Common myeloid progenitor, CD34-positive (primary cell): Measurements from ENCODE around the gene PATZ1.

Experiments used
- CTCF ChIA-PET: fragments of 350-600 bp; sonication (Branson Sonifier 250); formaldehyde crosslinking; loops from one replicate; lab custom pipeline; 2021; ENCODE audit warnings: antibody characterized with exemption; lab: Charles Lee
- POLR2A ChIA-PET: fragments of 350-600 bp; sonication (Branson Sonifier 250); formaldehyde crosslinking; loops from one replicate; lab custom pipeline; 2021; ENCODE audit warnings: antibody characterized with exemption; lab: Charles Lee
- DNase-seq, 3 donors: peaks; one replicate each; pipeline versions ENCODE4 v3.0.0 to v3.0.0-alpha.2; 2013
- H3K27ac ChIP-seq, 2 experiments: 1 replicate in 1 of 2; 2 replicates in 1 of 2; pipeline ENCODE4 v1.7.0; 2013; ENCODE audit warnings: inconsistent platforms in 2 of 2, low read length in 2 of 2, mild to moderate bottlenecking in 2 of 2, low read depth in 1 of 2, moderate library complexity in 1 of 2; ENCODE audit not compliant: severe bottlenecking in 2 of 2, insufficient read depth in 1 of 2, poor library complexity in 1 of 2
- H3K27me3 ChIP-seq, 5 experiments: replicated peaks in 2 of 5; 1 replicate in 3 of 5; 2 replicates in 2 of 5; pipeline versions ENCODE4 v1.6.1 to v1.7.0; 2013; ENCODE audit warnings: low read length in 4 of 5, mild to moderate bottlenecking in 2 of 5, moderate library complexity in 2 of 5, inconsistent platforms in 1 of 5; ENCODE audit not compliant: insufficient read depth in 5 of 5, control insufficient read depth in 4 of 5
- H3K36me3 ChIP-seq, 4 experiments: 1 replicate in 2 of 4; 2 replicates in 2 of 4; pipeline versions ENCODE4 v1.6.1 to v1.7.0; 2013; ENCODE audit warnings: low read length in 3 of 4, control low read depth in 1 of 4, mild to moderate bottlenecking in 1 of 4; ENCODE audit not compliant: control insufficient read depth in 4 of 4, insufficient read depth in 4 of 4
- H3K4me1 ChIP-seq, 4 experiments: 1 replicate in 3 of 4; 2 replicates in 1 of 4; pipeline versions ENCODE4 v1.6.1 to v1.7.1; 2013; ENCODE audit warnings: low read length in 3 of 4, mild to moderate bottlenecking in 3 of 4, control low read depth in 1 of 4, inconsistent platforms in 1 of 4, moderate library complexity in 1 of 4; ENCODE audit not compliant: control insufficient read depth in 4 of 4, insufficient read depth in 4 of 4; ENCODE audit errors: control extremely low read depth in 1 of 4
- H3K4me3 ChIP-seq, 7 experiments: 1 replicate in 4 of 7; 2 replicates in 3 of 7; pipeline versions ENCODE4 v1.5.1 to v1.7.0; 2013; ENCODE audit warnings: mild to moderate bottlenecking in 7 of 7, low read length in 6 of 7, moderate library complexity in 6 of 7, inconsistent platforms in 2 of 7, low read depth in 2 of 7, control low read depth in 1 of 7; ENCODE audit not compliant: insufficient read depth in 4 of 7, control insufficient read depth in 1 of 7; ENCODE audit errors: extremely low read depth in 1 of 7
- H3K9me3 ChIP-seq, 5 experiments: 1 replicate in 4 of 5; 2 replicates in 1 of 5; pipeline versions ENCODE4 v1.6.1 to v1.7.1; 2013; ENCODE audit warnings: low read length in 4 of 5, mild to moderate bottlenecking in 2 of 5, inconsistent platforms in 1 of 5, low read depth in 1 of 5, moderate library complexity in 1 of 5; ENCODE audit not compliant: control insufficient read depth in 4 of 5, insufficient read depth in 2 of 5; ENCODE audit errors: control extremely low read depth in 1 of 5
- WGBS: methylation state at CpG from one replicate; pipeline ENCODE4 v1.1.5; 2013; ENCODE audit not compliant: insufficient coverage; 5-methylcytosine and 5-hydroxymethylcytosine counted together

The PATZ1 gene

GRCh38 chr22:31344578-31345330 is 1.4 kb downstream of the PATZ1 start:
- ChIA-PET POLR2A (interaction anchor here (0.8 to 5.2 kb wide), 5 partner anchors 11 to 409 kb away, joined by 3 to 25 read pairs (median 4); partner anchors contain the start of genes DEPDC5 and DRG1), CTCF (interaction anchor here (1.2 to 2.1 kb wide), 3 partner anchors 10 to 55 kb away, joined by 3 to 8 read pairs (median 3); no protein-coding TSS in a partner anchor)
- Histone ChIP-seq H3K9me3 (no peaks in the 10 kb centered on the region), H3K4me1 (peaks cover 4 to 60% (median 56%) of the 10 kb centered on the region in 4 experiments), H3K4me3 (peak overlapping the region; percentile 43 to 87 (median 70)), H3K27ac (peak overlapping the region in 1 of 2 experiments; percentile 68), H3K36me3 (peaks cover 6 to 53% (median 20%) of the 10 kb centered on the region in 4 experiments), H3K27me3 (no peaks in the 10 kb centered on the region)
- DNase-seq = peak; percentile 16 to 45 (median 33)
- WGBS = 17% methylated on average over 35 of the region's 35 CpGs

GRCh38 chr22:31344256-31344577 is 1.9 kb downstream of the PATZ1 start:
- Histone ChIP-seq H3K9me3 (no peaks in the 10 kb centered on the region), H3K4me1 (peaks cover 4 to 60% (median 57%) of the 10 kb centered on the region in 4 experiments), H3K27me3 (no peaks in the 10 kb centered on the region), H3K36me3 (peaks cover 6 to 58% (median 22%) of the 10 kb centered on the region in 4 experiments), H3K4me3 (peak overlapping the region in 6 of 7 experiments; percentile 25 to 87 (median 71)), H3K27ac (peak overlapping the region; percentile 25 to 68)
- POLR2A ChIA-PET = interaction anchor here (1.1 to 5.2 kb wide), 4 partner anchors 11 to 409 kb away, joined by 3 to 25 read pairs (median 6); partner anchors contain the start of genes DEPDC5 and DRG1
- CTCF ChIA-PET = interaction anchor here (1.3 to 2.1 kb wide), 2 partner anchors 9 to 56 kb away, joined by 3 to 8 read pairs; no protein-coding TSS in a partner anchor
- 5% methylated on average over 12 of the region's 12 CpGs for WGBS
- peak; percentile 49 to 88 (median 79) for DNase-seq

- Histone ChIP-seq H3K4me3 (peak overlapping the region in 6 of 7 experiments; percentile 25 to 87 (median 71)), H3K36me3 (peaks cover 9 to 63% (median 25%) of the 10 kb centered on the region in 4 experiments), H3K9me3 (no peaks in the 10 kb centered on the region), H3K27ac (peak overlapping the region; percentile 25 to 68), H3K4me1 (peaks cover 4 to 60% (median 57%) of the 10 kb centered on the region in 4 experiments), H3K27me3 (no peaks in the 10 kb centered on the region)
- WGBS = 13% methylated on average over 13 of the region's 18 CpGs
- ChIA-PET POLR2A (interaction anchor here (1.1 to 5.2 kb wide), 3 partner anchors 53 to 410 kb away, joined by 3 to 25 read pairs (median 9); partner anchors contain the start of genes DEPDC5 and DRG1), CTCF (interaction anchor here (1.0 to 2.1 kb wide), 4 partner anchors 9 to 58 kb away, joined by 3 to 8 read pairs (median 3); no protein-coding TSS in a partner anchor)
- DNase-seq = no peak
These were observed 2.6 kb downstream of the PATZ1 start for GRCh38 chr22:31343235-31344191.

GRCh38 chr22:31342389-31343140 is 3.6 kb downstream of the PATZ1 start:
- Histone ChIP-seq H3K4me1 (peaks cover 4 to 57% (median 53%) of the 10 kb centered on the region in 4 experiments), H3K4me3 (peak overlapping the region in 6 of 7 experiments; percentile 29 to 87 (median 71)), H3K36me3 (peaks cover 9 to 73% (median 31%) of the 10 kb centered on the region in 4 experiments), H3K9me3 (no peaks in the 10 kb centered on the region), H3K27ac (peak overlapping the region in 1 of 2 experiments; percentile 68), H3K27me3 (no peaks in the 10 kb centered on the region)
- ChIA-PET CTCF (interaction anchor here (1.0 to 1.3 kb wide), 2 partner anchors 29 to 59 kb away, joined by 3 read pairs; no protein-coding TSS in a partner anchor), POLR2A (interaction anchor here (0.6 to 5.2 kb wide), 3 partner anchors 52 to 57 kb away, joined by 4 to 25 read pairs (median 9); partner anchors contain the start of gene DRG1)
- 66% methylated on average over 13 of the region's 16 CpGs for WGBS
- DNase-seq = peak in 2 of 3 donors; percentile 15 to 23

- ChIA-PET CTCF (no interaction called here), POLR2A (interaction anchor here (0.6 kb wide), 1 partner anchor 51 kb away, joined by 4 read pairs; no protein-coding TSS in a partner anchor)
- Histone ChIP-seq H3K36me3 (peaks cover 9 to 76% (median 38%) of the 10 kb centered on the region in 4 experiments), H3K4me3 (no peak overlapping the region), H3K27me3 (no peaks in the 10 kb centered on the region), H3K27ac (peak overlapping the region in 1 of 2 experiments; percentile 68), H3K4me1 (peaks cover 4 to 49% (median 44%) of the 10 kb centered on the region in 4 experiments), H3K9me3 (no peaks in the 10 kb centered on the region)
- DNase-seq = no peak
- WGBS = 97% methylated on average over 10 of the region's 14 CpGs
These were observed 4.6 kb downstream of the PATZ1 start for GRCh38 chr22:31341386-31342088.
